Right kidney (tissue), 1 donor: Measurements from ENCODE around the gene TEX14.
"Not testable (repeated sequence)": the region's sequence is repeated elsewhere in the genome, so short reads cannot be mapped to it uniquely, and the experiment has no call there.

Experiments used
- DNase-seq: peaks from one replicate; pipeline ENCODE4 v3.0.0-alpha.2; 2016

TEX14 gene

GRCh38 chr17:58686980-58687379 lies 4.9 kb downstream of the TEX14 start:
- DNase-seq = no peak

GRCh38 chr17:58684462-58684861 lies 7.4 kb downstream of the TEX14 start:
- DNase-seq = not testable (repeated sequence)

GRCh38 chr17:58684003-58684402 lies 7.8 kb downstream of the TEX14 start:
- DNase-seq = no peak

- DNase-seq = no peak
Observed at GRCh38 chr17:58680038-58680369, 11.8 kb downstream of the TEX14 start.

GRCh38 chr17:58679263-58680037 lies 12.4 kb downstream of the TEX14 start:
- no peak for DNase-seq

- not testable (repeated sequence) for DNase-seq
Observed at GRCh38 chr17:58678287-58678686, 13.6 kb downstream of the TEX14 start.

- no peak for DNase-seq
Observed at GRCh38 chr17:58677194-58677880, 14.5 kb downstream of the TEX14 start.

GRCh38 chr17:58671969-58672368 lies 19.9 kb downstream of the TEX14 start:
- no peak for DNase-seq

- no peak for DNase-seq
Observed at GRCh38 chr17:58669853-58670252, 22.0 kb downstream of the TEX14 start.

GRCh38 chr17:58668598-58668935 lies 23.3 kb downstream of the TEX14 start:
- DNase-seq = no peak

GRCh38 chr17:58667934-58668597 lies 23.8 kb downstream of the TEX14 start:
- DNase-seq = no peak

- DNase-seq = no peak
Observed at GRCh38 chr17:58666858-58667267, 25.0 kb downstream of the TEX14 start.

- no peak for DNase-seq
Observed at GRCh38 chr17:58665946-58666857, 25.6 kb downstream of the TEX14 start.

- no peak for DNase-seq
Observed at GRCh38 chr17:58664302-58664701, 27.5 kb downstream of the TEX14 start.

GRCh38 chr17:58661499-58661898 lies 30.3 kb downstream of the TEX14 start:
- no peak for DNase-seq

- no peak for DNase-seq
Observed at GRCh38 chr17:58660621-58661020, 31.2 kb downstream of the TEX14 start.

- DNase-seq = not testable (repeated sequence)
Observed at GRCh38 chr17:58659714-58660084, 32.1 kb downstream of the TEX14 start.

GRCh38 chr17:58658804-58659713 lies 32.8 kb downstream of the TEX14 start:
- peak; percentile 88 for DNase-seq

- DNase-seq = not testable (repeated sequence)
Observed at GRCh38 chr17:58657962-58658803, 33.7 kb downstream of the TEX14 start.

- no peak for DNase-seq
Observed at GRCh38 chr17:58648236-58648635, 43.6 kb downstream of the TEX14 start.
